Suppressor macrophage treated with lipopolysaccharide for 1 hour (primary cell): ENCODE measurements around the gene AKIRIN2.
"Not testable (repeated sequence)": the region's sequence is repeated elsewhere in the genome, so short reads cannot be mapped to it uniquely, and the experiment has no call there.

ENCODE experiments used
- DNase-seq, 3 donors: peaks; one replicate each; pipeline ENCODE4 v3.0.0-alpha.2; 2020 to 2022

Gene AKIRIN2

GRCh38 chr6:87718662-87719433 lies 16.8 kb upstream of the AKIRIN2 start:
- DNase-seq: peak; percentile 78 to 92 (median 88)

GRCh38 chr6:87716928-87717614 lies 15.0 kb upstream of the AKIRIN2 start:
- DNase-seq: peak; percentile 70 to 86 (median 86)

- peak; percentile 48 to 79 (median 62) for DNase-seq
Observed at GRCh38 chr6:87714093-87714842, 12.2 kb upstream of the AKIRIN2 start.

- not testable (repeated sequence) for DNase-seq
Observed at GRCh38 chr6:87712713-87713112, 10.7 kb upstream of the AKIRIN2 start.

GRCh38 chr6:87710090-87710489 lies 8.1 kb upstream of the AKIRIN2 start:
- peak; percentile 63 to 70 (median 65) for DNase-seq

DNA sequence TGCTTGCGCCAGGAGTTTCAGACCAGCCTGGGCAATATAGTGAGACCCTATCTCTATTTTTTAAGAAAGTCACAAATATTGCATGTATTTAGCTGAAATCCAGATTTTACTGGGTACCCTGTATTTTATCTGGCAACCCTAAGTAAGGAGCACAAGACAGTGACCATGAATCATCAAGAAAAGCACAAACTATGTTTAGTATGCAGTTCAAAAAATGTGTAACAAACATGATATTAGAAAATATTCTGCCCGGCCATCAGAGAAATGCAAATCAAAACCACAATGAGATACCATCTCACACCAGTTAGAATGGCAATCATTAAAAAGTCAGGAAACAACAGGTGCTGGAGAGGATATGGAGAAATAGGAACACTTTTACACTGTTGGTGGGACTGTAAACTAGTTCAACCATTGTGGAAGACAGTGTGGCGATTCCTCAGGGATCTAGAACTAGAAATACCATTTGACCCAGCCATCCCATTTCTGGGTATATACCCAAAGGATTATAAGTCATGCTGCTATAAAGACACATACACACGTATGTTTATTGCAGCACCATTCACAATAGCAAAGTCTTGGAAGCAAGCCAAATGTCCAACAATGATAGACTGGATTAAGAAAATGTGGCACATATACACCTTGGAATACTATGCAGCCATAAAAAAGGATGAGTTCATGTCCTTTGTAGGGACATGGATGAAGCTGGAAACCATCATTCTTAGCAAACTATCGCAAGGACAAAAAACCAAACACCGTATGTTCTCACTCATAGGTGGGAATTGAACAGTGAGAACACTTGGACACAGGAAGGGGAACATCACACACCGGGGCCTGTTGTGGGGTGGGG lies 6.8 kb upstream of the AKIRIN2 start:
- not testable (repeated sequence) for DNase-seq

GRCh38 chr6:87706187-87706966 lies 4.3 kb upstream of the AKIRIN2 start:
- peak in 1 of 3 donors; percentile 17 for DNase-seq

DNA sequence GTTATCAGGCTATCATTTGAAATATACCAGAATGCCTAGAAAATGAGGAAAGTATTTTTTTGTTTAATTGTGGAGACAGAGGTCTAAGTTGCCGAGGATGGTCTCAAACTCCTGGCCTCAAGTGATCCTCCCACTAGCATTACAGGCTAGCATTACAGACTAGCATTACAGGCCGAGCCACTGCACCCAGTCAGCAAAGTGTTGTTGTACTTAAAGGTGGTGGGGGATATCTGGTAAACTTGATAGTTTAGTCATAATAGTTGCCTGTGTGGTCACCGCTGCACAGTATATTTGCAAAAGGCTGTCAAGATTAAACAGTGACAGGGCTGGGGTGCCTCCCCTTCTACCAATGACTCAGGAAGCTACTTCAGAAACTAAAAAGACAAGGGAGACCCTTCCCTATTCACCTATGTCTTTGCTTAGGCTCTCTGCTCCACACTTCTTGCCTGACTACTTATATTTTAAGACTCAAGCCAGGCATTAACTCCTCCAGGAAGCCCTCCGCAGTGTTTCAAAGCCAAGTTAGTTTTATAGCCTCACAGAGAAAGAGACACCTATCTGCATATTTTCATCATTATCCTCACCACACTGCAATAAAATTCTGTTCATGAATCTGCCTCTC lies 3.1 kb upstream of the AKIRIN2 start:
- DNase-seq: peak in 1 of 3 donors; percentile 38

- peak in 2 of 3 donors; percentile 34 to 41 for DNase-seq
Observed at GRCh38 chr6:87703039-87703438, 1.0 kb upstream of the AKIRIN2 start.

DNA sequence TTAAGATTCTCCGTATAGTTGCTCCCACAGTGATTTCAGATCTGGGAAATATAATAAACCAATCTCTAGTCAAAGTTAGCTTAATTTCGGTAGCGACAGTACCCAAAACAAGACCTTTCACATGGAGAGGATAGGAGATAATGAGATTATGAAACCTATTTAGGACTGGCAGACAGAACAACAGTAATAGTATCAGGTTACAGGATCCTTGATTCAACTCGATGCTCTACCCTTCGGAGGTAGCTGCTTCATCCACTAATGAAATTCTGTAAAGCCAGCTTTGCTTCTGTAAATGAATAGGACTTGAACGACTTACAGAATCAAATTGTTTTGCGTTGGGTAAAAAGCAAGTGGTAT lies 534 bp upstream of the AKIRIN2 start:
- no peak for DNase-seq

DNA sequence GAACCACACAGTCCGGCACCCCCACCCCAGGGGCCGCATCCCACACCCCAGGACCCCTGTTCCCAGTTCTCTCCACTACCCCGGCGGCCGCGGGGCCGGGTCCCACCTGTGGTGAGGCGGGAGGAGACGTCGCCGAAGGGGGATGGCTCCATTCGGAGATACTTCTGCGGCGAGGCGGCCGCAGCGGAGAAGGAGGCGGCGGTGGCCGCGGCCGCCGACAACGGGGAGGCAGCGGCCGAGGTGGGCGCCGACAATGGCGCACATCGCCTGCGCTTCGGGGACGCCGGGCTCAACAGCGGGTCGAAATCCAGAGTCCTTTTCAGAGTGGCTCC lies 723 bp downstream of the AKIRIN2 start:
- no peak for DNase-seq

GRCh38 chr6:87700397-87701343 lies 1.4 kb downstream of the AKIRIN2 start:
- DNase-seq: peak; percentile 78 to 87 (median 82)

DNA sequence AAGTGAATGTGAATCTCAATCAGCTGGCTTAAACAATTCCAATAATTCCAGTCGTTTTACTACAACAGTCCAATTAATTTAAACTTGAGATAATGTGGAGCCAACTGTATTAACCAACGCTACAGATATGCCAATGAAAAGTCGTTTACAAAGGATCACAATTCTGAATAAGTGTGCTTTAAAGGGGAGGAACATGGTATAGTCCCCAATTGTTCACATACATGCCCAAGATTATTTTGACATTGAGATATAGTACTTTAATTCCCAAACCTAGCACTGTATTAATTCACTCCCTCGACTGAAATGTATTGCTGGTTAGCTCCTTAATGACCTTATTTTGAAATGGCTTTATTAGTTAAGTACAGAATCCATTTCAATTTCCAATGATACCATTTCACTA lies 2.5 kb downstream of the AKIRIN2 start:
- no peak for DNase-seq

DNA sequence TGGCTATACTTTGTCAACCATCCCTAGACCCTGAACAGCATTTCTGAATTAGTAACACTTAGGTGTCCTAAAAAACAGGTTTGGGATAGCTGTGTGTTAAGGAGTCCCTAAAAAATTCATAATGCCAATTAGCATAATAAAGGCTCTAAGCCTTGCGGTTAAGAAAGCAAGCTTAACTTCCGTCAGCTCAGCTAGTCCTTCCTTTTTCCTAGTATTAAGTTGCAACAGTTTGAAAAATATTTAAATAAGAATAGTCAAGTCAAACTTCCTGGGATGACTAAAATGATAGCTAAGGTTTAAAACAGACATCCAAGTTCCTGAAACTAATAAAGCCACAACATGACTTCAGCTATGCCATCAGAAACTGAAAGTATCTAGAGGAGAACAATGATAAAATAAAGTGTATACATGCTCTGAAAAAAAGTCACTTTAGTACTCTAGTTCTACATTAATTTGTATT lies 3.5 kb downstream of the AKIRIN2 start:
- peak; percentile 62 to 95 (median 88) for DNase-seq

DNA sequence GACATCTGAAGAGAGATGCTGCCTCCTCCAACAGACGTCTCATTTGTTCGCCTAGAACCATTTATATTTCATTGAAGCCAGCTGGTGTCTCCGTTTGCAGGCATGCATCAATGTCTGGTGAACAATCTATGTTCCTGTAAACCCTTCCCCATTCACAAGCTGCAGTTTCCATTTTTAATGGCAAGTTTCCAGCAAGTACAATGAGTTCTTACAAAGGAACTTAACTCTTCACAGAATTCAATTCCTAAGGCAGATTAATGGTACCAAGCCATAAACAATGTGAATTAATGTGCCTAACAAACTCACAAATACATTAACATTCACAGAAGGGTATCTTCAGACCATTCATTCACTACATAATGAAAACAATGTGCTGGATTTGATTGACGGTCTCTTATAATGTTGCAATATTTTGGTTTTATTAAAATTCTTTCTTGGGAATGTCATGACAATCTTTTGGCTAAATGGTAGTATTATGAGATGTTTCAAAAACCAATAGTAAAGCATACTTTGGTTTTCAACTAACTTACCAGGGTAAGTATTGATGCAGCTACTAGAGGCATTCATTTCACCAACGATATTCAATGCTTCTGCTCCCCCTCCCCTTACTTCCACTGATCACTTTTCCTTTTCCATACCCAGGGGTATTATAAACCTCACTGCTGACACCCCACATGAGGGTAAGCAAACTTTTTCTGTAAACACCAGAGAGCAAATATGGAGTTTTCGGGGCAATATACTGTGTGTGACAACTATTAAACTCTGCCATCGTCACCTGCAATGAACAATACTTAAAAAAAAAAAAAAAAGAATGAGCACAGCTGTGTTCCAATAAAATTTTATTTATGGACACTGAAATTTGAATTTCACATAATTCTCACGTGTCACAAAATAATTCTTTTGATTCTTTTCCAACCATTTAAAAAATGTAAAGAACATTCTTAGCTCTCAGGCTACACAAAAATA lies 4.2 kb downstream of the AKIRIN2 start:
- peak; percentile 58 to 79 (median 68) for DNase-seq

- DNase-seq: not testable (repeated sequence)
Observed at GRCh38 chr6:87696817-87697216, 5.2 kb downstream of the AKIRIN2 start.

- DNase-seq: peak; percentile 47 to 81 (median 76)
Observed at GRCh38 chr6:87692086-87692485, 9.9 kb downstream of the AKIRIN2 start.

DNA sequence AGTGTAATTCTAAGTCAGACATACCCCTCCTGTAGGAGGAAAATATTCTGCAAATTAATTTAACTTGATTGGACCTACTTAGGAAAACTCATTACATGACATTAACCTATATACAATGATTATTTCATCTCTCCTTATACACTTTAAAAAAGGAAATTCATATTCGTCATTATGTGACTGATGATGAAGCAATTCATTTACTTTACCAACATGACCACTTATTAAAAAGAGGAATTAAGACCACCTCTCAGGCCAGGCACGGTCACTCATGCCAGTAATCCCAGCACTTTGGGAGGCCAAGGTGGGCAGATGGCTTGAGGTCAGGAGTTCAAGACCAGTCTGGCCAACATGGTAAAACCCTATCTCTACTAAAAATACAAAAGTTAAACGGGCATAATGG lies 11.6 kb downstream of the AKIRIN2 start:
- peak; percentile 46 to 82 (median 73) for DNase-seq

- DNase-seq: not testable (repeated sequence)
Observed at GRCh38 chr6:87687893-87688292, 14.1 kb downstream of the AKIRIN2 start.
